Sciatic nerve (tissue), 2 donors: Measurements from ENCODE around the gene SMARCAD1. TPM values are rescaled to one million over a fixed set of nuclear protein-coding genes. Genes with fewer than 3 reads are reported as not detected.

Source experiments
- ATAC-seq: fragments of 200-7000 bp; cut with Tn5 transposase; one replicate; pipeline ENCODE4 v1.9.1; 2020; ENCODE audit warnings: mild to moderate bottlenecking, moderate library complexity
- DNase-seq: peaks from one replicate; pipeline ENCODE4 v3.0.0-alpha.2; 2020; ENCODE audit warnings: low spot score
- intact Hi-C: fragments of 100-400 bp; cut with DNase I; formaldehyde crosslinking; loops from one replicate; pipeline ENCODE4 v1.14.2; 2022
- total RNA-seq: library from RNA; stranded (reverse); fragmentation: NEBNext Ultra II Directional; extraction: Animal tissue kit (Norgen Biotek cat#: 25700); gene quantifications from one replicate; pipeline ENCODE4 v1.2.1, GENCODE V29; 2021
- donor health status: DM: no; HTN: no; CAD: no.
- donor health status: DM: no; HTN: no; CAD: no.

The SMARCAD1 gene
- total RNA-seq, 1 donor from 2014 or later, result 23.9 TPM

DNA sequence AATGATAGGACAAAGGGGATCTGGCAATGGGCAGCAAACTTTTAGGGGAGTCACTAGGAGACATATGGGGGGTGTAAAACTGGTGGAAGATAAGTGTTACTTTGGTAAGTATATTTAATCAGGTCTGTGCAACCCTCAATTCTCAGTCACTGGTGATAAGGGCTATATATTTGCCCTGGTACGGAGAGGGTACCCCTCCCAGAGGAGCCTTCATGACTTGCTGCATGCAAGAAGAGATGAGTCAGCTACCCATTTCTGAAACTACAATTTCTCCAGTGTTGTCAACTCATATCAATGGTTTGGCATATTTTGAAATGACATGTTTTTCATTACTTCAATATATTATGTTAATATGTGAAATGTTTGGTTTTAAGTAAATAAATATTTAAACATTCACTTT, 14.3 kb downstream of the SMARCAD1 start:
- intact Hi-C loops, result no loop called here
- ATAC-seq (no peak), DNase-seq (no peak)

GRCh38 chr4:94225449-94225848, 17.8 kb downstream of the SMARCAD1 start:
- intact Hi-C loops, result no loop called here
- ATAC-seq, result no peak

DNA sequence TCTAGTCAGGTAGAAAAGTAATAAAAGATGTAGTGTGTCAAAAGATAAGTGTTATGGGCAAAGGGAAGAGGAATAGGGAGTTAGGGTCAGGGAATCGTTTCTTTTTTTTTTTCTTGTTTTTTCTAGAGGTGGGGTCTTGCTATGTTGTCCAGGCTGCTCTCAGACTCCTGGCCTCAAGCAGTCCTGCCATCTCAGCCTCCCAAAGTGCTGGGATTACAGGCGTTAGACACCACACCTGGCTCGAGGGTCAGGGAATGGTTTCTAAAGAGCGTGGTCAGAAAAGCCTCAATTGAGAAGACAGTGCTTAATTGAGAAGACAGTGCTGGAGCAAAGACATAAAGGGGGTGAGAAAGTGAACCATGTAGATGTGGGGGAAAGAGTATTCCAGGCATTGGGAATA, 19.1 kb downstream of the SMARCAD1 start:
- intact Hi-C loops, result no loop called here

More at GRCh38 chr4:94225449-94225848, 17.8 kb downstream of the SMARCAD1 start:
- no peak for DNase-seq

GRCh38 chr4:94228493-94229216, 21.0 kb downstream of the SMARCAD1 start:
- DNase-seq, result no peak
- ATAC-seq, result no peak
- intact Hi-C loops, result no loop called here

More for the DNA sequence above, 19.1 kb downstream of the SMARCAD1 start:
- no peak for DNase-seq
- ATAC-seq, result no peak

GRCh38 chr4:94232519-94232918, 24.9 kb downstream of the SMARCAD1 start:
- intact Hi-C loops, result no loop called here
- no peak for DNase-seq
- no peak for ATAC-seq

- DNase-seq (no peak), ATAC-seq (no peak)
- intact Hi-C loops, result no loop called here
Observed at GRCh38 chr4:94235825-94236224, 28.2 kb downstream of the SMARCAD1 start.

GRCh38 chr4:94237271-94237670, 29.6 kb downstream of the SMARCAD1 start:
- DNase-seq, result no peak
- intact Hi-C loops, result no loop called here
- no peak for ATAC-seq

GRCh38 chr4:94238160-94238559, 30.5 kb downstream of the SMARCAD1 start:
- intact Hi-C loops, result no loop called here
- ATAC-seq (no peak), DNase-seq (no peak)

GRCh38 chr4:94240384-94240783, 32.7 kb downstream of the SMARCAD1 start:
- ATAC-seq (no peak), DNase-seq (no peak)
- intact Hi-C loops, result no loop called here

GRCh38 chr4:94244087-94244828, 36.6 kb downstream of the SMARCAD1 start:
- intact Hi-C loops, result no loop called here
- DNase-seq (no peak), ATAC-seq (no peak)

DNA sequence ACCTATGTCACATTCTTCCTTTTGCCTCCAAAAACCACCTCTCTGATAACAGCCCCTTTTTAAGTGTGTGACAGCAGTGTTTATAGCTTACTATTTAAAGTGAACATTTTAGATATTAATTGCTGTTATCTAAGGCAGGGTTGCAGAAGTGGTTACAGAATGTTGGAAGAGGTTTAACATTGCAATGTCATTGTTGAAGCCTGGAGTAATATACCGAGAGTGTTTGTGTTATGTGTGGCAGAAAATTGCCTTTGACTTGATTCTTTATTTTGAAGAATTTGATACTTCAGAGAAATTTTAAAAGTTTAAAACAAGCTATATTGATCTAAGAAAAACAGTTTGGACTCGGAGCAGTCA, 37.1 kb downstream of the SMARCAD1 start:
- intact Hi-C loops, result no loop called here
- ATAC-seq (no peak), DNase-seq (no peak)

- intact Hi-C loops, result no loop called here
- ATAC-seq, result no peak
Observed at GRCh38 chr4:94251094-94251493, 43.4 kb downstream of the SMARCAD1 start.

GRCh38 chr4:94253036-94253435, 45.4 kb downstream of the SMARCAD1 start:
- intact Hi-C loops, result no loop called here
- DNase-seq (no peak), ATAC-seq (no peak)

More at GRCh38 chr4:94251094-94251493, 43.4 kb downstream of the SMARCAD1 start:
- DNase-seq, result no peak

DNA sequence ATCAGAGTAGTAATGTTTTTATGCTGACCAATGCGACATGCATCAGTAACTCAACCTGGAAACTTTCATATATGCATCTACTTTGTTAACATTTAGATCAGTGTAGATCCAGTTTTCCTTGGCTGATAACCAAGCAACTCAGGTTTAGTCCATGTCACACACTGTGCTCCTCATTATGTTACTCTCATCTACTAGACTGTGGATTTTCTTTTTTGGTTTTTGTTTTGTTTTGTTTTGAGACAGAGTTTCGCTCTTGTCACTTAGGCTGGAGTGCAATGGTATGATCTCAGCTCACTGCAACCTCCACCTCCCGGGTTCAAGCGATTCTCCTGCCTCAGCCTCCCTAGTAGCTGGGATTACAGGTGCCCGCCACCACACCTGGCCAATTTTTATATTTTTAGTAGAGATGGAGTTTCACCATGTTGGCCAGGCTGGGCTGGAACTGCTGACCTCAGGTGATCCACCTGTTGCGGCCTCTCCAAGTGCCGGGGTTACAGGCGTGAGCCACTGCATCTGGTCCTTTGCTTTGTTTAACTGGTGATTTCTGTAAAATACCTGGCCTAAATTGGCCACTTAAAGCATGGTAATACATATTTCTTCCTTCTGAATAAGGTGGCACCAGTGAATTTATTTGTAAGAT, 48.6 kb downstream of the SMARCAD1 start:
- ATAC-seq (no peak), DNase-seq (no peak)
- intact Hi-C loops, result no loop called here

DNA sequence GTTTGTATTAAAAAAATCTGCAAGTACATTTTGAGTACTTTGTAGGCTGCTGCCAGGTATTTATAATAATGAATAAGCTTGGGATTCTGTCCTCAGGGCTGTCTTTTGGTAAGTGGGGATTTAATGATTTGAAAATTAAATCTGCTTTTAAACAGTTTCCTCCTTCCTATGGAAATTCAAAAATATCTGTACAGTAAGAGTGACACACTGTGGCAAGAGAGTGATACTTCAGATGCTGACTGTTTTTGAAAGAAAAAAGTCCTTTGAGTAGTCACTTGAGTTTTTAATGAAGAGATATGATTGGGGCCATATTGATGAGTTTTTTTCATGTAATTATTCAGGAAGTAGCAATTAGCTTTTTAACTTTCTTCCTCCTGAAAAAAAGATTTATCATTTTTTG, 49.2 kb downstream of the SMARCAD1 start:
- intact Hi-C loops, result no loop called here
- ATAC-seq, result no peak
- DNase-seq, result no peak

- ATAC-seq (no peak), DNase-seq (no peak)
- intact Hi-C loops, result no loop called here
Observed at GRCh38 chr4:94262163-94263016, 54.7 kb downstream of the SMARCAD1 start.

DNA sequence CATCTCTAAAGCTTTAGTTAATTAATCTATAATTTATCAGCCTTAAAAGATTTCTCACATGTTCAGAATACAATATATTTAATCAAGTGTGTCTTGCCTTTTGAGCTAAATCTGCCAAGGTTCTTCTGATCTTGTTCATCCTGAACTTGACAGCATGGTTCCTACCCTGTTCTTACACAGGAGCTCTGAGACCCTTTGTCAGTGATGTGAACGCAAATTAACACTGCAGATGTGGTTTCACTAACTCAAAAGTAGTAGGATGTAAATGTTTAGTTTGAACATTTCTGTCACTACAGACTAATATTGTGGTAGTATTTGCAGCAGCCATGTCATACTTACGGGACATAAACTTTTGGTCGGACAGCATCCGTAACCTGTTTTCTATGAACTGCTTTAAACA, 59.4 kb downstream of the SMARCAD1 start:
- ATAC-seq (no peak), DNase-seq (no peak)
- intact Hi-C loops, result no loop called here

DNA sequence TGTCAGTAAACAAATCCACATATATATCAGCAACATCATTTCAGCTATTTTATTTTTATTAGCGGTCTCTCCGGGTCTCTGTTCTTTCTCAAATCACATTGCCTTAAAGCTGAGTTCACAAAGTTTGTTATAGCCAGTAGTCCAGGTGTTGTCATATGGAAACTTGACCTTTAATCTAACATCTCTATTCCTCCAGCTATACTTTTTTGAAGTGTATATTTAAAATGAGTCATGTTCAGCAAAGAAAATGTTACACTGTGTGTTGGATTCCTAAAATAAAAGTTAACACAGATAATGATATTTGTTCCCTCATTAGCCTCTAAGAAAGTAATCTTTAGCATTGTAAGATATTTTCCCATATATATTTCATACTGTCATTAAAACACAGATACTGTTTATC, 63.6 kb downstream of the SMARCAD1 start:
- no peak for ATAC-seq
- no peak for DNase-seq

GRCh38 chr4:94274912-94275311, 67.2 kb downstream of the SMARCAD1 start:
- ATAC-seq (no peak), DNase-seq (no peak)
- intact Hi-C loops, result no loop called here

More for the DNA sequence above, 63.6 kb downstream of the SMARCAD1 start:
- intact Hi-C loops, result no loop called here
